ENCODE results near the gene MRPL51.
"Not testable (repeated sequence)": the region's sequence is repeated elsewhere in the genome, so short reads cannot be mapped to it uniquely, and the experiment has no call there.

The MRPL51 gene

GRCh38 chr12:6477601-6478377, 15.3 kb downstream of the MRPL51 start:
- DNase-seq, result not testable (repeated sequence)

- no peak for DNase-seq
Measured at GRCh38 chr12:6476489-6476888, 16.6 kb downstream of the MRPL51 start.

DNA sequence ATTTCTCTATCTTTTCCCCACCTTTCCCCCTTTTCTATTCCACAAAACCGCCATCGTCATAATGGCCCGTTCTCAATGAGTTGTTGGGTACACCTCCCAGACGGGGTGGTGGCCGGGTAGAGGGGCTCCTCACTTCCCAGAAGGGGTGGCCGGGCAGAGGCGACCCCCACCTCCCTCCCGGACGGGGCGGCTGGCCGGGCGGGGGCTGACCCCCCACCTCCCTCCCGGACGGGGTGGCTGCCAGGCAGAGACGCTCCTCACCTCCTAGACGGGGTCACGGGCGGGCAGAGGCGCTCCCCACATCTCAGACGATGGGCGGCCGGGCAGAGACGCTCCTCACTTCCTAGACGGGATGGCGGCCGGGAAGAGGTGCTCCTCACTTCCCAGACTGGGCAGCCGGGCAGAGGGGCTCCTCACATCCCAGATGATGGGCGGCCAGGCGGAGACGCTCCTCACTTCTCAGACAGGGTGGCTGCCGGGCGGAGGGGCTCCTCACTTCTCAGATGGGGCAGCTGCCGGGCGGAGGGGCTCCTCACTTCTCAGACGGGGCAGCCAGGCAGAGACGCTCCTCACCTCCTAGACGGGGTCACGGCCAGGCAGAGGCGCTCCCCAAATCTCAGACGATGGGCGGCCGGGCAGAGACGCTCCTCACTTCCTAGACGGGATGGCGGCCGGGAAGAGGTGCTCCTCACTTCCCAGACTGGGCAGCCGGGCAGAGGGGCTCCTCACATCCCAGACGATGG, 17.7 kb downstream of the MRPL51 start:
- DNase-seq, result not testable (repeated sequence)

- no peak for DNase-seq
Measured at GRCh38 chr12:6472491-6472890, 20.6 kb downstream of the MRPL51 start.

DNA sequence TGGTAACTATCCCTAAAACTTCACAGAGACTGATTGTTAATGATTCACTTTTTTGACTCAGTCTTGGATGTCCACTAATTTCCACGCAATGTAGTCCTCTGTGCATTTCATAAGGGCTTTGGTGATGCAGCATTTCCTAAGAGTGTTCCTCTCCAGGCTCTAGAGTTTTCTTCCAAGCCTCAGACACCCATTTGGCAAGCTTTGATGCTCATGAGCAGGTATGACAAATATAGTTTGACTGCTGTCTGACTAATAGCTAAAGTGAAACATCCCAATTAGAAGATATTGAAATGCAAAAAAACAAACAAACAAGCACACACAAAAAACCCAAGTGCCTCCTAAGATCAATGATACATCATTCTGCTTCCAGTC, 21.1 kb downstream of the MRPL51 start:
- DNase-seq, result no peak

DNA sequence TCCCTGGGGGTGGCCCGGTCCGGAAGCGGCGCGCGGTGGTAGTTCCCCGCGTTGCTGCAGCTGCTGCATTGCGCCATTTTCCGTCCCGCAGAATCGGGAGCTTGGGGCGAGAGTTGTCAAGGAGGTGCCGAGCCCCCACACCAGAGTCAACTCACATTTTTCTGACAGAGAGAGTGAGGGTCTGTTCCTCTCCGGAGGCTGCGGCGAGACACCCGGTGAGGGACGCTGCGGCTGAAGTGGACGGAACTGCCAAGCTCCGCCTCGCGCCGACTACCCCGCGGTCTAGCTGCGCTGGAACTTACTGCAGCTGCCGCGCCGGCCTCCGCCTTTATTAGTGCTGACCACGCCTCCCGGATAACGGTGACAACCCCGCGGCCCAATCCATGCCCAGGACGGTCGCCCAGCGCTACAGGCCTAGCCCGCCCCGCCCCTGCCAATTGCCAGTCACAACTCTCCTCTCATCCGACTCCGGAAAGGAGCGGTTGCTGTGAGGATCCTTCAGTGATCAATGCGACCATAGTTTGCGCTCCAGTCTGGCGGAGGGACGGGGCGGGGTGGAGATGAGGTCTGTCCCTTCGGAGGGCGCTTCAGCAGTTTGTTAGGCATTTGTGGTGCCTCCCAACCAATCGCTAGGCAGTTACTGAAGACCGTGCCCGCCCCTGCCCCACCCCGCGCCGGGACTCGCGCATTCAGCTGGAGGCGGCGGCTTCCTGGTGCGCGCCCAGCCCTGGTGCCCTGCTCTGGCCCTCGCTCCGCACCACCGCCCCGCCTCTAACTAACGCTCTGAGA, 22.5 kb downstream of the MRPL51 start, which contains the start of gene VAMP1:
Gene VAMP1, minus strand, starts transcription at position 303 of the 789 bp plus-strand sequence. Its CDS starts 146 bp downstream, at position 157.
- DNase-seq, result peak; percentile 97

DNA sequence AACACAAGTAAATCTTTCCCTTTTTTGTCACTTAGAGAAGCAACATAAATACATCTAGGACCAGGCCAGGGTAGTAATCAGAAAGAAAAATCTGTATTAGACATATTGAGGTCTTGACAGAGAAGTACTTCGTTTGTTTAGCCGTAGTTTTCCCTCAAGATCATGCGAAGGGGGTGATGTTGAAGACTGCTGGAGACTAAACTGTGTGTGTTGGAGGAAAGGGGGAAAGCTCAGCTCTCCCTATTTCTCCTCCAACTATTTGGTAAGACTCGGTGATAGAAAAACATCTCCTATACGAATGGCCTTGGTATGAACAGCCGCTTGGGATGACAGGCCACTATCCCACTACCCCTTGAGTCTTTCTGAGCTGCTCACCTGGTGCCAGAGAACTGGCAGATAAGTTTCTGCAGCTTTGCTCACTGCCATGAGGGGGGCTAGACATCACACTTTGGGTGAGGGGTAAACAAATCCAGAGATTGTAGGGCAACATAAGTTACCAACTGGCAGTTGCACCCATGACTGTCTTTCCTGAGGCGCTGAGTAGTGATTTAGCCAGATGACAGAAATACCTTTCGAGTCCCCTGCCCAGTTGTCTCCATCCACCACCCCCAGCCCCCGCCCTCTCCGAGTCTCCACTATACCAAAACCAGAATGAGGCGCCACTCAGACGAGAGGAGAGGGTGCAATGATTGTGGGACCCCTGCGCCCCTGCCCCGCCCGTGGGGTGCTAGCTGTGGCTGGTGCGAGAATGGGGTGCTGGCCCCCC, 23.3 kb downstream of the MRPL51 start:
- no peak for DNase-seq

GRCh38 chr12:6469092-6469491, 24.0 kb downstream of the MRPL51 start:
- no peak for DNase-seq

GRCh38 chr12:6468283-6468575, 24.8 kb downstream of the MRPL51 start:
- no peak for DNase-seq

DNA sequence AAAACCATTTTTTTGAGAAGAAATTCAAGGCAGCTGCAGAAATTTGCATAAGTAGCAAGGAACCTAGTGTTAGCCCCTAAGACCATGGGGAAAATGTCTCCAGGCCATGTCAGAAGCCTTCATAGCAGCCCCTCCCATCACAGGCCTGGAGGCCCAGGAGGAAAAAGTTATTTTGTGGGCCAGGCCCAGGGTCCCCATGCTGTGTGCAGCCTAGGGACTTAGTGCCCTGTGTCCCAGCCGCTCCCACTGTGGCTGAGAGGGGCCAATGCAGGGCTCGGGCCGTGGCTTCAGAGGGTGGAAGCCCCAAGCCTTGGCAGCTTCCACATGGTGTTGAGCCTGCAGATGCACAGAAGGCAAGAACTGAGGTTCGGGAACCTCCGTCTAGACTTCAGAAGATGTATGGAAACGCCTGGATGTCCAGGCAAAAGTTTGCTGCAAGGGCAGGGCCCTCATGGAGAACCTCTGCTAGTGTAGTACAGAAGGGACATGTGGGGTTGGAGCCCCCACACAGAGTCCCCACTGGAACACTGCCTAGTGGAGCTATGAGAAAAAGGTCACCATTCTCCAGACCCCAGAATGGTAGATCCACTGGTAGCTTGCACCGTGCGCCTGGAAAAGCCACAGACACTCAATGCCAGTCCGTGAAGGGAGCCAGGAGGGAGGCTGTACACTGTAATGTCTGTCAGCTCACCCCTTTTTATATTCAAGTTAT, 25.3 kb downstream of the MRPL51 start:
- not testable (repeated sequence) for DNase-seq

GRCh38 chr12:6466751-6467150, 26.3 kb downstream of the MRPL51 start:
- DNase-seq, result not testable (repeated sequence)

DNA sequence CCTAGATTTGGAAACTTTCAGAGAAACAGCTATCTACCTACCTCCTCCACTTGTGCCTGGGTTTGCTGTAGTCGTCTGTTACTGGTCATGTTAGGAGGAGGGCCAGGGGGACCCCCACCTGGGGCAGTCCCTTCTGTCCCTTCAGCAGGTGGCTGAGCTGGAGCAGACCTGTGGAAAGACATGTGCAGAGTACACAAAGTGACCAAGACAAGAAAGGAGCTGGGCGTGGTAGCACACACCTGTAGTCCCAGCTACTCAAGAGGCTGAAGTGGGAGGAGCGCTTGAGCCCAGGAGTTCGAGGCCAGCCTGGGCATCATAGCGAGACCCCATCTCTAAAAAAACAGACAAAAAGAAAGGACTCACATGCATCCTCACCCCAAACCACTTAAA, 26.9 kb downstream of the MRPL51 start:
- no peak for DNase-seq

- no peak for DNase-seq
Measured at GRCh38 chr12:6465467-6466183, 27.4 kb downstream of the MRPL51 start.

- DNase-seq, result no peak
Measured at GRCh38 chr12:6464531-6464930, 28.5 kb downstream of the MRPL51 start.

GRCh38 chr12:6463858-6464257, 29.2 kb downstream of the MRPL51 start:
- DNase-seq, result no peak

DNA sequence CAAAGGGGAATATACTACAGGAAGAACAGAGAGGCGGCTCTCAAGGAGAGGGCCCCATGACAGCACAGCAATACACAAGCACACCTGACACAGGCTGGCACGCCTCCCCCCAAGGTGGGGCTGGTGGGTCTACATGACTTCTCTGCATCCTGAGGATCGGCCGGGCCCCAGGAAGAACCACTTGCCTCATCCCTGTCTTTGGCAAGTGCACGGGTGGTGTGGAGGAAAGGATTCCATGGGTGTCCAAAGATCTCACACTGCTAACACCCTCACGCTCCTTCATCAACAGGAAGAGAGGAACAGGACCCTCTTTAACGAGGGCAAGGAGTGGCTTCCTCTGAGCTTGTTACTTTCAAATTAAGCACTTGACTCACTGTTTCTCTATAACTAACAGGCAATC, 29.8 kb downstream of the MRPL51 start:
- no peak for DNase-seq

- no peak for DNase-seq
Measured at GRCh38 chr12:6462234-6462995, 30.6 kb downstream of the MRPL51 start.

DNA sequence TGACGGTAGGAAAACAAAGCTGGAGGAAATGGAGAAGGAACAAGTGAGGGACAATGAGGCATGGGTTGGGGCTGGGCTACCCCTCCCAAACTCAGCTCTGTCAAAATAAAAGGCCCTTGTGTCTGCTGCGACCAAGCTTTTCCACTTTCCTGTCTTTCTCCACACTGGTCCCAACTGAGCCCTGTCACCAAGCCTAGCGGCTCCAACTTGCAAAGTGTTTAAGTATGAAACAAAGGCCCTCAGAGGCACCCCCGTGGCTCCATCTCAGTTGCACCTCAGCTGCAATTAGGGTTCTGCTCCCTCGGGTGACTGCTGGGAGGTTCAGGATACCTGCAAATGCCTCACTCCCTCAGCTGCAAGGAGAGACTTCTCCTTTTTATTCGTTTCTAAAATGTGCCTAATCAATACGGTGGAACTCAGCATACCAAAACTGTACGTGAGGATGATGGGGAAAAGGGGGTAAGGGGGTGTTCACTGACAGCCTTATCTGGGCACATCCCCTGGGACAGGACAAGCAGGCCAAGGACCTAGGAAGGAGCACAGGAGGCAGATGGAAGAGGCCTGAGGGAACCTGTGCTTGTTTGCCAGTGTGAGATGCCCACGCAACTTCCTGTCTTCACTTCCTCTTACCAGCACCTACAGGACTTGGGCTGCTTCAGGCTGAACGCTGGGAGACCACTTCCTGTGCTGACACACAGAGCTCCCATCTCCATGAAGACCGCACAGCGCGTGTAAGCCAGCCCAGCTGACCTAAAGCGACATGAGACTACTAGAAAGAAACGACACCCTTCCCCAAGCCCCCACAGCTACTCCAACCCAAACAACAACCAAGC, 31.4 kb downstream of the MRPL51 start:
- peak; percentile 71 for DNase-seq

DNA sequence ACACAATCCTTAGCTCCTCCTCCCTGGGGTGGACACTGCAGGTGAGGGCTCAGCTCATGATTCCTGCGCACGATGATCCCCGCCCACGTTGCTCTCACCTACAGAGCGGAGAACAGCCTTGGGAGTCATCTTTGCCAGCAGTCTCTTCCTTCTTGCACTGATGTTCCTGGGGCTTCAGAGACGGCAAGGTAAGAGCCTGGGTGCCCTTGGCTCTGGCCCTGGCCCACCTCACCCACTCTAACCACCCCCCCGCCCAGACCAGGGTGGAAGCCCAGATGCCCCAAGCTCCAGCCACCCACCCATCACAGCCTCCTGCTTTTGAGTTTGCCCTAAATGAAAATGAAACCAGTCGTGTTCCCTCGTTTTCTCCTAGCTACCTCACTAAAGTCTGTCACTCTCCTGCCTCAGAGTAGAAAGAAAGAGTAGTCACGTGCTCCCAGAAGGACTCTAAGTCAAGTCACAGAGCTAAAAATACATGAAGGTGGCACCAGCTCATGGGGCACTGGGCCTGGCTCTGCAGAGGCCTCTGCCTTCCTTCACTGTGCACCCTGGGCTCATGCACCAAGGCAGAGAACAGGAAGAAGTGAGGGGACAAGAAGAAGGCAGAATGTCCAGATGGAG, 32.2 kb downstream of the MRPL51 start:
- DNase-seq, result no peak

Measured in activated CD4-positive, CD25-positive, alpha-beta regulatory T cell treated with anti-CD3 and anti-CD28 coated beads, Interleukin-2, amount 50 U/mL, for 72 hours (primary cell).